VCaP (cell line): Measurements from ENCODE around the gene HOXC13.

Experiments
- H3K27ac ChIP-seq: fragments of 450-650 bp; 2 replicates; pipeline ENCODE4 v1.5.1; 2017
- CTCF ChIP-seq: fragments of 450-650 bp; conservative IDR thresholded peaks from 2 replicates; pipeline ENCODE4 v1.5.1; 2017; ENCODE audit warnings: mild to moderate bottlenecking, moderate library complexity

Gene HOXC13

GRCh38 chr12:53932915-53933314 lies 5.7 kb upstream of the HOXC13 start:
- no peak overlapping the region for H3K27ac ChIP-seq
- no peak for TF ChIP-seq CTCF

- no peak for TF ChIP-seq CTCF
- H3K27ac ChIP-seq: no peak overlapping the region
Measured at GRCh38 chr12:53935383-53936341, 3.0 kb upstream of the HOXC13 start.

GRCh38 chr12:53937099-53937498 lies 1.5 kb upstream of the HOXC13 start:
- H3K27ac ChIP-seq: no peak overlapping the region
- no peak for TF ChIP-seq CTCF

GRCh38 chr12:53937596-53938325 lies 870 bp upstream of the HOXC13 start:
- H3K27ac ChIP-seq: peak overlapping the region; percentile 17; the same call in 1 of the 2 replicates
- TF ChIP-seq CTCF: no peak

- H3K27ac ChIP-seq: peak overlapping the region; percentile 33; the same call in 1 of the 2 replicates
- TF ChIP-seq CTCF: no peak
Measured at GRCh38 chr12:53939141-53940108, 794 bp downstream of the HOXC13 start.

GRCh38 chr12:53940443-53941014 lies 1.9 kb downstream of the HOXC13 start:
- H3K27ac ChIP-seq: no peak overlapping the region
- no peak for TF ChIP-seq CTCF
